ENCODE measurements around the gene COA5.

Gene COA5, protein sequence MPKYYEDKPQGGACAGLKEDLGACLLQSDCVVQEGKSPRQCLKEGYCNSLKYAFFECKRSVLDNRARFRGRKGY

DNA sequence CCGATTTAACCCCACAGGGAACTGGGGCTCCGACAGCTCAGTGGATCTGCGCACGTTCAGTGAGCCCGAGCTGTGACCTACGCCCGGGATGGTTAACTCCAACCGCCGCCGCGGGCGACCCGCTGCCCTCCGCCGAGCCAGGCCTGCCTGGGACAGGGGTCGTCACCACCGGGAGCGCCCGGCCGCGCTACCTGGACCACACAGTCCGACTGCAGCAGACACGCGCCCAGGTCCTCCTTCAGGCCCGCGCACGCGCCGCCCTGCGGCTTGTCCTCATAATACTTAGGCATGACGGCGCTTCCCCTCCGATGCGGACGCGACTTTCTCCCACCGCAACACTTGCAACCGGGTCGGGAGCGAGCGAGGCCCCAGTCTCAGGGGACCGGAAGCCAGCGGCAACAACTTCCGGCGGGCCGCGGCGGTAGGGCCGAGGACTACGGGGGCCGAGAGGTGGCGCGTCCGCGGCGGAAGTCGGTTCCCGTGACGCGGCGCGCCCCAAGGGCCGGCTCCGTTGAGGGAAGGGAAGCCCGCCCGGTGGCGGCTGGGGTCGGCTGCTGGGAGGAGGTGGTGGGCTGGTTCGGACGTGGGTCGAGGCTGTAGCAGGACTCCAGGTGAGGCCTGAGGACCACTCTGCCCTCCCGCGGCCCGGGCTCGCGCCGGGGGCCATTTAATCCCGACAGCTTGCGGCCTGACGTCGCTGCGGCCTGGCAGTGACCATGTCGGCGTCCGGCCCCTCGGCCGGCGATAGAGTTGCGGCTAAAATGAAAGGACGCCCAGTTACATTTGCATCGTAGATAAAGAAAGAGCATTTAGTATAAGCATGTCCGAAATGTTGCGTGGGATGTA is at the start of gene COA5, which contains the start of gene UNC50:
Gene COA5 (minus strand): TSS at position 397 of the 846 bp plus-strand sequence. CDS start 107 bp downstream, at position 290.
Gene UNC50 (plus strand): TSS at position 474 of the 846 bp plus-strand sequence. CDS start 1,171 bp downstream, outside the sequence.
- peak; percentile 54 for DNase-seq (ENCODE audit: low read depth)
- TF ChIP-seq, protein P1, sequence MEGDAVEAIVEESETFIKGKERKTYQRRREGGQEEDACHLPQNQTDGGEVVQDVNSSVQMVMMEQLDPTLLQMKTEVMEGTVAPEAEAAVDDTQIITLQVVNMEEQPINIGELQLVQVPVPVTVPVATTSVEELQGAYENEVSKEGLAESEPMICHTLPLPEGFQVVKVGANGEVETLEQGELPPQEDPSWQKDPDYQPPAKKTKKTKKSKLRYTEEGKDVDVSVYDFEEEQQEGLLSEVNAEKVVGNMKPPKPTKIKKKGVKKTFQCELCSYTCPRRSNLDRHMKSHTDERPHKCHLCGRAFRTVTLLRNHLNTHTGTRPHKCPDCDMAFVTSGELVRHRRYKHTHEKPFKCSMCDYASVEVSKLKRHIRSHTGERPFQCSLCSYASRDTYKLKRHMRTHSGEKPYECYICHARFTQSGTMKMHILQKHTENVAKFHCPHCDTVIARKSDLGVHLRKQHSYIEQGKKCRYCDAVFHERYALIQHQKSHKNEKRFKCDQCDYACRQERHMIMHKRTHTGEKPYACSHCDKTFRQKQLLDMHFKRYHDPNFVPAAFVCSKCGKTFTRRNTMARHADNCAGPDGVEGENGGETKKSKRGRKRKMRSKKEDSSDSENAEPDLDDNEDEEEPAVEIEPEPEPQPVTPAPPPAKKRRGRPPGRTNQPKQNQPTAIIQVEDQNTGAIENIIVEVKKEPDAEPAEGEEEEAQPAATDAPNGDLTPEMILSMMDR (IDR thresholded peaks at IDR 0.05; ENCODE audit: control insufficient read depth, extremely low read depth, insufficient read depth), result no peak
- peak within 1 kb of the TSS; percentile 93 for H3K4me3 ChIP-seq (ENCODE audit: low read depth, low read length)

DNA sequence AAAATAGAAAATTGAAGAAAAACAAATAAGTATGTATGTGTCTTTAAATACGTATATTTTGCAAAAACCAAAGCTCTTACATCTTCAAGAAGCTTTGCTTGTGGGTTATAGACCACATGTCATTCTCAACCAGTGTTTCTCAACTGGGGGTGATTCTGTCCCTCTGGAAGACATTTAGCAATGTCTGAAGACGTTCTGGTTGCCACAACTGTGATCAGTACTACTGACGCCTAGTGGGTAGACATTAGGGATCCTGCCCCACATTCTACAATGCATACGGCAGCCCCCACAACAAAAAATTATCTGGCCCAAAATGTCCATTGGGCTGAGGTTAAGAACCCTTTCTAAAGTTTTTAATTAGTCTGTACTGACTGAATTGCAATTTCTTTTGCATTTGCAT is 48.5 kb upstream of the COA5 start:
- TF ChIP-seq, protein P1 (IDR thresholded peaks at IDR 0.05; ENCODE audit: control insufficient read depth, extremely low read depth, insufficient read depth), result no peak
- no peak overlapping the region for H3K4me3 ChIP-seq (ENCODE audit: low read depth, low read length)
- DNase-seq (ENCODE audit: low read depth), result no peak

DNA sequence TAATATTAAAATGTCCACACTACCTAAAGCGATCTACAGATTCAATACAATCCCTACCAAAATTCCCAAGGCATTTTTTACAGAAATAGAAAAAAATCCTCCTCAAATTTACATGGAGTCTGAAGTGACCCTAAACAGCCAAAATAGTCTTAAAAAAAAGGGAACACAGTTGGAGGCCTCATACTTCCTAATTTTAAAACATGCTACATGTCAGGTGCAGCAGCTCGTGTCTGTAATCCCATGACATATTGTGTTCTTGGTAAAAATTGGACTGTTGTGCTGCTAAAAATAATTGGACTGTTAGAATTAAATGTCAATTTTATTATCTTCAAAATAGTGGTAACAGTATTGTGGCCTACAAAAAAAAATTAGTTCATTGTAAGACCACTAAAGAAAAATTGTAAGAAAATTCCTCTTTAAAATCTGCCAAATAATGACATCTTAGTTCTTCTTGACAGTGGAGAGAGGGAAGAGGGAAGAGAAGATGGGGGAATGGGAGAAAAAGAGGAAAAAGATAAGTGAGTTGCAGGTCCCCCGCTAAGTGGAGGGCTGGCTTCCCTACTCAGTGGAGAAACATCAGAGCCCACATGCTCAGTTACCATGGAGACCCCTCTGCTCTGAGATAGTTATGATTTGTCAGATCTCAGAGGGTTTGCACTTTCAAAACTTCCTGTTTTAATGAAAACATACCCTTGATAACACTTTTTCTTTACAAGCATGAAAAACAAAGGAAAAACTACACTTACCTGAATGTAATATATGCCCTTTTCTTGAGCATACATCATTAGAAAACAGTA is 46.6 kb upstream of the COA5 start:
- no peak for DNase-seq (ENCODE audit: low read depth)
- TF ChIP-seq, protein P1 (IDR thresholded peaks at IDR 0.05; ENCODE audit: control insufficient read depth, extremely low read depth, insufficient read depth), result no peak
- no peak overlapping the region for H3K4me3 ChIP-seq (ENCODE audit: low read depth, low read length)

DNA sequence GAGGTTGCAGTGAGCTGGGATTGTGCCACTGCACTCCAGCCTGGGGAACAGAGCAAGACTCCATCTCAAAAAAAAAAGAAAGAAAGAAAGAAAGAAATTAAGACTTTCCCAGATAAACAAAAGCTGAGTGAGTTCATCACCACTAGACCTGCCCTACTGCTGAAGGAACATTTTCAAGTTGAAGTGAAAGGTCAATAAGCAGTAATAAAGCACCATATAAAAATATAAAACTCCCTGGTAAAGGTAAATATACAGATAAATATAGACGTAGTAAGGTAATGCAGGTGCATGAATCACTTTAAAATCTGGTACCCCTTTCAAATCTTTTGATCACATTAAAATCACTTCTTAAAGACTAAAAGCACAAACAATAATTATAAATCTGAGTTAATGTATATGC is 42.7 kb upstream of the COA5 start:
- no peak overlapping the region for H3K4me3 ChIP-seq (ENCODE audit: low read depth, low read length)
- TF ChIP-seq, protein P1 (IDR thresholded peaks at IDR 0.05; ENCODE audit: control insufficient read depth, extremely low read depth, insufficient read depth), result no peak
- DNase-seq (ENCODE audit: low read depth), result no peak

DNA sequence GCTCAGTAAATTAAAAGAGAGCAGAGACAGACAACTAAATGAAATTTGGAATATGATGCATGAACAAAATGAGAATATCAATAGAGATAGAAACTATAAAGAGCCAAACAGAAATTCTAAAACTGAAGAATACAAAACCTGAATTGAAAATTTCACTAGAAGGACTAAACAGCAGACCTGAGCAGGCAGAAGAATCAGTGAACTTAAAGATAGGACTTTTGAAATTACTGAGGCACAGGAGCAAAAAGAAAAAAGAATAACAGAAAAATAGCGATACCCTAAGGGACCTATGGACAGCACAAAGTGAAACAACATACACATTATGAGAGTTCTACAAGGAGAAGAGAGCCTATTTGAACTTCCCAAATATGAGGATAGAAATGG is 41.7 kb upstream of the COA5 start:
- TF ChIP-seq, protein P1 (IDR thresholded peaks at IDR 0.05; ENCODE audit: control insufficient read depth, extremely low read depth, insufficient read depth), result no peak
- no peak for DNase-seq (ENCODE audit: low read depth)
- no peak overlapping the region for H3K4me3 ChIP-seq (ENCODE audit: low read depth, low read length)

DNA sequence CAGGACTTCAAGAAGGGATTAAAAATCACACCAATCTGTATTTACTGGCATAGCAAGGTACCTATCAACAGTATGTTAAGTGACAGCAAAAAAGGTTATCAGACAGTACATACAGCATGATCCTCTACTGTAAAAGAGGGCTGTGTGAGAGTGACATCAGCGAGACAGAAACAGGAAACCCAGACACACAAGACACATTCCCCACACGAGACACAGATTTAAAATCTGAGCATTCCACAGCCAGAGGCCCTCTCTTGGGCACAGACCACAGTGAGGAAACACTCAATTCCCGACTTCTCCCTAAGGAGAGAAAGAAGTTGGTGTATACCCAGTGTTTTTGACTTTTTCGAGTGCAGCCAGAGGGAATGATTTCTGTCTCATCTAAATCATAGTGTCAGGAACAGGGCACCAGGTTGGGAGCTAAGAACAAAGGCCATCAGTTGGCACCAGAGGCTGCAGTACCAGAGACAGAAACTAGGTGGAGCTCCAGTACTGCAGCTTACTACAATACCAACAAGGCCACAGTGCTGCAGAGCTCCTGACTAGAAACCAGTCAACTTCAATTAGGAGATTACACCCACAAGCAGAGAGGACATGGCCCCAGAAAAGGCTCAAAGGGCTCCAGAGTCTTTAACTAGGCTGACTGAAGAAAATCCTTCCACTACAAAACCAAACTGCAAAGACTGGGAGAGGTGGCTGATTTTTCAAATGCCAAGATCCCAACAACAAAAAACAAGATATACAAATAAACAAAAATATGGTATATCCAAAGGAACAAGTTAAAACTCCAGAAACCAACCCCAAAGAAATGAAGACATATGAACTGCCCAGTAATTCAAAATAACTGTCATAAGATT is 41.1 kb upstream of the COA5 start:
- DNase-seq (ENCODE audit: low read depth), result peak; percentile 41
- H3K4me3 ChIP-seq (ENCODE audit: low read depth, low read length), result no peak overlapping the region
- TF ChIP-seq, protein P1 (IDR thresholded peaks at IDR 0.05; ENCODE audit: control insufficient read depth, extremely low read depth, insufficient read depth), result peak; percentile 94
